Measurements from ENCODE around the gene TMPRSS12. TPM values are rescaled to one million over a fixed set of nuclear protein-coding genes. Genes with fewer than 3 reads are reported as not detected.

Gene TMPRSS12
- total RNA-seq, 3 donors from 2014 or later, result not detected

Other genes starting within 250 kb of the TMPRSS12 start
- 10 to 100 TPM; 39.1 to 43.0 (median 41.7) TPM for gene ATF1, start 78.8 kb upstream of the TMPRSS12 start, total RNA-seq
- not detected for gene HIGD1C, start 109.6 kb downstream of the TMPRSS12 start, total RNA-seq
- gene SLC11A2, start 183.5 kb downstream of the TMPRSS12 start, total RNA-seq, result 10 to 100 TPM; 32.3 to 48.9 (median 43.0) TPM
- gene LETMD1, start 205.4 kb downstream of the TMPRSS12 start, total RNA-seq, result 10 to 100 TPM; 67.4 to 74.2 (median 72.7) TPM
- 10 to 100 TPM; 16.8 to 29.5 (median 16.9) TPM for gene CSRNP2, start 240.7 kb downstream of the TMPRSS12 start, total RNA-seq

All from mucosa of descending colon (tissue), 3 donors.